ENCODE measurements around the gene PRKD2. TPM values are rescaled to one million over a fixed set of nuclear protein-coding genes. Genes with fewer than 3 reads are reported as not detected.
"Not testable (repeated sequence)": the region's sequence is repeated elsewhere in the genome, so short reads cannot be mapped to it uniquely, and the experiment has no call there.

PRKD2 gene
- total RNA-seq, 1 experiment from 2014 or later, result 45.1 TPM

DNA sequence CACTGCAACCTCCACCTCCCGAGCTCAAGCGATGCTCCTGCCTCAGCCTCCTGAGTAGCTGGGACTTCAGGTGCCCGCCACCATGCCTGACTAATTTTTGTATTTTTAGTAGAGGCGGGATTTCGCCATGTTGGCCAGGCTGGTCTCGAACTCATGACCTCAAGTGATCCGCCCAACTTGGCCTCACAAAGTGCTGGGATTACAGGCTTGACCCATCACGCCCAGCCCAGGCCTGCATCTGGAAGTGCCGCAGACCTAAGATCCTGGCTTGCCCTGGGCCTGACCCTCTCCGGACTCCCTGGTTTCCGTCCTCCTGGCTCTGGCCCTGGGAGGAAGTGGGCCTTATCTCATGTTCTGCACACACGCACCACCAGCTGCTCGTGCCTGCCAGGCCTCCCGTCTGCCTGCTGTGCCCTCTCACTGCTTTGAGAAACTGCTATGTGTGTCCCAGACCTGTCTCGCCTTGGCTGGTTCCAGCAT, 87.3 kb downstream of the PRKD2 start:
- intact Hi-C loops (cut with micrococcal nuclease; ENCODE audit: unreplicated experiment), result no loop called here
- Histone ChIP-seq H3K9me3 (ENCODE audit: low read depth, low read length, poor library complexity, severe bottlenecking) (no peaks in the 10 kb centered on the region), H3K27ac (ENCODE audit: low read depth, low read length, poor library complexity, severe bottlenecking) (no peak overlapping the region), H3K36me3 (ENCODE audit: insufficient read depth, low read length, poor library complexity, severe bottlenecking) (no peaks in the 10 kb centered on the region), H3K27me3 (replicated peaks; ENCODE audit: insufficient read depth, low read depth, low read length, poor library complexity) (no peaks in the 10 kb centered on the region), H3K4me3 (ENCODE audit: low read depth, low read length, poor library complexity, severe bottlenecking) (no peak overlapping the region), H3K4me1 (ENCODE audit: insufficient read depth, low read length, poor library complexity, severe bottlenecking) (peaks cover 36% of the 10 kb centered on the region)
- no peak for DNase-seq (ENCODE audit: low spot score)
- TF ChIP-seq EZH2 (IDR thresholded peaks at IDR 0.05; ENCODE audit: borderline replicate concordance, low read depth, low read length, poor library complexity, severe bottlenecking), result no peak
- TF ChIP-seq, protein P1, sequence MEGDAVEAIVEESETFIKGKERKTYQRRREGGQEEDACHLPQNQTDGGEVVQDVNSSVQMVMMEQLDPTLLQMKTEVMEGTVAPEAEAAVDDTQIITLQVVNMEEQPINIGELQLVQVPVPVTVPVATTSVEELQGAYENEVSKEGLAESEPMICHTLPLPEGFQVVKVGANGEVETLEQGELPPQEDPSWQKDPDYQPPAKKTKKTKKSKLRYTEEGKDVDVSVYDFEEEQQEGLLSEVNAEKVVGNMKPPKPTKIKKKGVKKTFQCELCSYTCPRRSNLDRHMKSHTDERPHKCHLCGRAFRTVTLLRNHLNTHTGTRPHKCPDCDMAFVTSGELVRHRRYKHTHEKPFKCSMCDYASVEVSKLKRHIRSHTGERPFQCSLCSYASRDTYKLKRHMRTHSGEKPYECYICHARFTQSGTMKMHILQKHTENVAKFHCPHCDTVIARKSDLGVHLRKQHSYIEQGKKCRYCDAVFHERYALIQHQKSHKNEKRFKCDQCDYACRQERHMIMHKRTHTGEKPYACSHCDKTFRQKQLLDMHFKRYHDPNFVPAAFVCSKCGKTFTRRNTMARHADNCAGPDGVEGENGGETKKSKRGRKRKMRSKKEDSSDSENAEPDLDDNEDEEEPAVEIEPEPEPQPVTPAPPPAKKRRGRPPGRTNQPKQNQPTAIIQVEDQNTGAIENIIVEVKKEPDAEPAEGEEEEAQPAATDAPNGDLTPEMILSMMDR (conservative IDR thresholded peaks at IDR 0.05; ENCODE audit: low read depth, low read length), result no peak
- POLR2A ChIA-PET (ENCODE audit: low non-redundant PET), result no interaction called here
- CTCF ChIA-PET, result interaction anchor here (0.6 kb wide), 1 partner anchor 106 kb away, joined by 3 read pairs; no protein-coding TSS in a partner anchor
- no TSS peak for BruUV-seq (replicated peaks)

DNA sequence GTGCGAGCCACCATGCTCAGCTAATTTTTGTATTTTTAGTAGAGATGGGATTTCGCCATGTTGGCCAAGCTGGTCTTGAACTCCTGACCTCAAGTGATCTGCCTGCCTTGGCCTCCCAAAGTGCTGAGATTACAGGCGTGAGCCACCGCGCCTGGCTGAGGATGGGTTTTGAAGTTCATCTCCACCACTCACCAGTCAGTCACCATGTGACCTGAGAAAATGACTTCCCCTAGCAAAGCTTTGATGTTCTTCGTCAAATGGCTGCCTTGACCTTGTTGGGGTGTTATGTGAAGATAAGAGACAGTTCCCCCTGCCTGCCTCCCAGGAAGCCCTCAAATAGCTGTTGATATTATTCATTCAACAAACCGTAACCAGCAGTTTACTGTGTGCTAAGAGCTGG, 87.9 kb downstream of the PRKD2 start:
- H3K9me3 ChIP-seq (ENCODE audit: low read depth, low read length, poor library complexity, severe bottlenecking); H3K4me3 ChIP-seq (ENCODE audit: low read depth, low read length, poor library complexity, severe bottlenecking); H3K27ac ChIP-seq (ENCODE audit: low read depth, low read length, poor library complexity, severe bottlenecking); intact Hi-C loops (cut with micrococcal nuclease; ENCODE audit: unreplicated experiment); H3K36me3 ChIP-seq (ENCODE audit: insufficient read depth, low read length, poor library complexity, severe bottlenecking); H3K27me3 ChIP-seq (replicated peaks; ENCODE audit: insufficient read depth, low read depth, low read length, poor library complexity); DNase-seq (ENCODE audit: low spot score); BruUV-seq (replicated peaks); POLR2A ChIA-PET (ENCODE audit: low non-redundant PET): not testable (repeated sequence)
- CTCF ChIA-PET, result interaction anchor here (0.6 kb wide), 1 partner anchor 106 kb away, joined by 3 read pairs; no protein-coding TSS in a partner anchor
- peaks cover 32% of the 10 kb centered on the region for H3K4me1 ChIP-seq (ENCODE audit: insufficient read depth, low read length, poor library complexity, severe bottlenecking)

DNA sequence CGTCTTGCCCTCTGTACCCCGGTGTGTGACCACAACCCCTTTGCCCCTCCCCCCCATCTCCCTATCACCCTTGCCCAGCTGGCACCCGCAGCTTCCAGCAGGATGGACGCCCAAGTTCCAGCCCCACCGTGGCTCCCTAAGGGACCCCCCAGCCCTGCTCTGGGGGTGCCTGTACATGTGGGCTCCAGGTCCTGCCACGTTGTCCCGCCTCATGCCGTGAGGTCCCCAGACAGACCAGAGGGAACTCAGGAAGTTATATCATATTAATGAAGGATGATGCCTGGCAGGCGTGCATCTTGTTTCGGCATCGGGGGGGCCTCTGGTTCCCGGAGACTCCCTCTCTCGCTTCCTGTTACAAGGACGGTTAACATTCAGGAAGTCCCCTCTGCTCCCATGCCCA, 90.5 kb downstream of the PRKD2 start:
- H3K4me3 ChIP-seq (ENCODE audit: low read depth, low read length, poor library complexity, severe bottlenecking), result no peak overlapping the region
- no peak for DNase-seq (ENCODE audit: low spot score)
- no peaks in the 10 kb centered on the region for H3K27me3 ChIP-seq (replicated peaks; ENCODE audit: insufficient read depth, low read depth, low read length, poor library complexity)
- intact Hi-C loops (cut with micrococcal nuclease; ENCODE audit: unreplicated experiment), result no loop called here
- TF ChIP-seq, protein P1 (conservative IDR thresholded peaks at IDR 0.05; ENCODE audit: low read depth, low read length), result no peak
- no peak for TF ChIP-seq EZH2 (IDR thresholded peaks at IDR 0.05; ENCODE audit: borderline replicate concordance, low read depth, low read length, poor library complexity, severe bottlenecking)
- H3K27ac ChIP-seq (ENCODE audit: low read depth, low read length, poor library complexity, severe bottlenecking), result no peak overlapping the region
- POLR2A ChIA-PET (ENCODE audit: low non-redundant PET), result no interaction called here
- peaks cover 19% of the 10 kb centered on the region for H3K4me1 ChIP-seq (ENCODE audit: insufficient read depth, low read length, poor library complexity, severe bottlenecking)
- CTCF ChIA-PET, result interaction anchor here (0.7 kb wide), 1 partner anchor 493 kb away, joined by 3 read pairs; no protein-coding TSS in a partner anchor
- H3K9me3 ChIP-seq (ENCODE audit: low read depth, low read length, poor library complexity, severe bottlenecking), result no peaks in the 10 kb centered on the region
- BruUV-seq (replicated peaks), result no TSS peak
- no peaks in the 10 kb centered on the region for H3K36me3 ChIP-seq (ENCODE audit: insufficient read depth, low read length, poor library complexity, severe bottlenecking)

DNA sequence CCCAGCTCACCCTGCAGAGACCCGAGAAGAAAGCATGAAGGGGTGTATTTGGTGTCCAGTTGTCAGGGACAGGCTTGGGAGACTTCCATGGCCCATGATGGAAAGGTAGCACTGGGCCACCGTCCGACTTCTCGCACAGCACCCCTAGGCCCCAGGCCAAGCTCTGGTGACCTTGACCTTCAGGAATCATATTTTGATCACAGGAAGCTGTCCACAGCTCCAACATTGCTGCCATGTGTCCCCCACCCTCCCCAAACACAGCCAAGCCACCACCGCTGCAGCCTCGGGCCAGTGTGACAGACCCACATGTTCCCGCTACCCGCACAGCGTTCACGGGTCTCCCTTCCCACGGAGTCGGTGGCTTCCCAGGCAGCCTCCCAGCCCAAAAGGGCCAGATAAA, 91.2 kb downstream of the PRKD2 start:
- no TSS peak for BruUV-seq (replicated peaks)
- intact Hi-C loops (cut with micrococcal nuclease; ENCODE audit: unreplicated experiment), result no loop called here
- DNase-seq (ENCODE audit: low spot score), result no peak
- H3K4me3 ChIP-seq (ENCODE audit: low read depth, low read length, poor library complexity, severe bottlenecking), result no peak overlapping the region
- no peaks in the 10 kb centered on the region for H3K27me3 ChIP-seq (replicated peaks; ENCODE audit: insufficient read depth, low read depth, low read length, poor library complexity)
- no peaks in the 10 kb centered on the region for H3K36me3 ChIP-seq (ENCODE audit: insufficient read depth, low read length, poor library complexity, severe bottlenecking)
- no peaks in the 10 kb centered on the region for H3K9me3 ChIP-seq (ENCODE audit: low read depth, low read length, poor library complexity, severe bottlenecking)
- TF ChIP-seq, protein P1 (conservative IDR thresholded peaks at IDR 0.05; ENCODE audit: low read depth, low read length), result no peak
- no peak for TF ChIP-seq EZH2 (IDR thresholded peaks at IDR 0.05; ENCODE audit: borderline replicate concordance, low read depth, low read length, poor library complexity, severe bottlenecking)
- peaks cover 12% of the 10 kb centered on the region for H3K4me1 ChIP-seq (ENCODE audit: insufficient read depth, low read length, poor library complexity, severe bottlenecking)
- ChIA-PET POLR2A (ENCODE audit: low non-redundant PET) (no interaction called here), CTCF (interaction anchor here (0.7 kb wide), 1 partner anchor 494 kb away, joined by 3 read pairs; no protein-coding TSS in a partner anchor)
- no peak overlapping the region for H3K27ac ChIP-seq (ENCODE audit: low read depth, low read length, poor library complexity, severe bottlenecking)

Data from A673 (cell line).